HepG2 (cell line): ENCODE results near the gene BHLHE23. TPM values are rescaled to one million over a fixed set of nuclear protein-coding genes. Genes with fewer than 3 reads are reported as not detected.

ENCODE experiments used
- AGO1 ChIP-seq: fragments of 200-400 bp; formaldehyde crosslinking; IDR thresholded peaks from 2 replicates; pipeline ENCODE4 v1.6.1; 2017; ENCODE audit warnings: mild to moderate bottlenecking, low read depth, low read length, moderate library complexity; ENCODE audit not compliant: poor library complexity, severe bottlenecking
- ARNT ChIP-seq: fragments of 450-650 bp; IDR thresholded peaks from 2 replicates; pipeline ENCODE4 v1.6.1; 2017
- BCL6 ChIP-seq: IDR thresholded peaks from 2 replicates; pipeline ENCODE4 v1.6.1; 2016; ENCODE audit warnings: missing genetic modification reagents, missing compliant biosample characterization
- CCDC6 ChIP-seq: sonication (generic); formaldehyde crosslinking; IDR thresholded peaks from 2 replicates; pipeline ENCODE4 v1.8.1; 2022; ENCODE audit warnings: mild to moderate bottlenecking, missing genetic modification reagents, moderate library complexity
- MED1 ChIP-seq: sonication (generic); formaldehyde crosslinking; IDR thresholded peaks from 2 replicates; pipeline ENCODE4 v1.4.0; 2020; ENCODE audit warnings: missing genetic modification reagents
- MEF2D ChIP-seq: sonication (generic); formaldehyde crosslinking; IDR thresholded peaks from 2 replicates; pipeline ENCODE4 v1.5.1; 2020; ENCODE audit warnings: mild to moderate bottlenecking, missing genetic modification reagents
- NCOR1 ChIP-seq: fragments of 200-600 bp; sonication (generic); IDR thresholded peaks from 2 replicates; pipeline ENCODE4 v1.7.0; 2017; ENCODE audit warnings: antibody characterized with exemption, low read length, borderline replicate concordance
- PHF21A ChIP-seq: sonication (generic); formaldehyde crosslinking; IDR thresholded peaks from 2 replicates; pipeline ENCODE4 v1.5.0; 2020; ENCODE audit warnings: mild to moderate bottlenecking, missing genetic modification reagents
- SNRNP70 ChIP-seq: fragments of 200-400 bp; formaldehyde crosslinking; IDR thresholded peaks from 2 replicates; pipeline ENCODE4 v1.6.1; 2017; ENCODE audit warnings: mild to moderate bottlenecking, low read depth, low read length, moderate library complexity
- SOX5 ChIP-seq: IDR thresholded peaks from 2 replicates; pipeline ENCODE4 v1.6.1; 2016; ENCODE audit warnings: borderline replicate concordance
- STAT5B ChIP-seq: sonication (generic); formaldehyde crosslinking; IDR thresholded peaks from 2 replicates; pipeline ENCODE4 v1.4.0; 2020; ENCODE audit warnings: missing genetic modification reagents
- U2AF1 ChIP-seq: fragments of 200-400 bp; formaldehyde crosslinking; optimal IDR thresholded peaks from 2 replicates; pipeline ENCODE3; 2017; ENCODE audit warnings: mild to moderate bottlenecking, low read depth, low read length
- ZNF468 ChIP-seq: sonication (generic); formaldehyde crosslinking; IDR thresholded peaks from 2 replicates; pipeline ENCODE4 v1.8.0; 2022; ENCODE audit warnings: mild to moderate bottlenecking, moderate library complexity, missing genetic modification reagents
- polyA plus RNA-seq, 8 experiments: library from polyadenylated mRNA; depleted of rRNA in 3 of 8; stranded (reverse) in 7 of 8; unstranded in 1 of 8; fragments of >200 nt; fragmentation: Illumina TruSeq in 4 of 8; extraction: Trizol in 4 of 8; gene quantifications; 2 replicates each; pipeline versions ENCODE4 v1.2.1 to v1.2.3, GENCODE V29; 2011 to 2016; ENCODE audit warnings: low read depth in 4 of 8, missing spikeins in 1 of 8, mixed read lengths in 1 of 8; ENCODE audit not compliant: insufficient read depth in 1 of 8
- total RNA-seq, 5 experiments: library from RNA; depleted of rRNA; stranded (reverse); fragments of >200 nt; fragmentation: Illumina TruSeq; extraction: Trizol; gene quantifications; 2 replicates each; pipeline ENCODE4 v1.2.3, GENCODE V29; 2016; ENCODE audit warnings: low read depth in 1 of 5
- TF ChIP-seq, protein P1 (sequence below): sonication (generic); formaldehyde crosslinking; IDR thresholded peaks from 2 replicates; pipeline ENCODE4 v1.4.0; 2020; ENCODE audit warnings: missing genetic modification reagents, borderline replicate concordance
- TF ChIP-seq, protein P2 (sequence below): sonication (generic); formaldehyde crosslinking; IDR thresholded peaks from 2 replicates; pipeline ENCODE4 v1.8.0; 2022; ENCODE audit warnings: mild to moderate bottlenecking, missing genetic modification reagents, moderate library complexity
- TF ChIP-seq, protein P3 (sequence below): sonication (generic); formaldehyde crosslinking; IDR thresholded peaks from 2 replicates; pipeline ENCODE4 v1.5.0; 2020; ENCODE audit warnings: missing genetic modification reagents
- TF ChIP-seq, protein P4 (sequence below): sonication (generic); formaldehyde crosslinking; IDR thresholded peaks from 2 replicates; pipeline ENCODE4 v1.4.0; 2020; ENCODE audit warnings: mild to moderate bottlenecking, low read depth, missing genetic modification reagents

Gene BHLHE23
- total and polyA plus RNA-seq, 2 of the 13 experiments (the other 11 are each of a cell fraction or from before 2014, with no cell fraction given) = not detected

DNA sequence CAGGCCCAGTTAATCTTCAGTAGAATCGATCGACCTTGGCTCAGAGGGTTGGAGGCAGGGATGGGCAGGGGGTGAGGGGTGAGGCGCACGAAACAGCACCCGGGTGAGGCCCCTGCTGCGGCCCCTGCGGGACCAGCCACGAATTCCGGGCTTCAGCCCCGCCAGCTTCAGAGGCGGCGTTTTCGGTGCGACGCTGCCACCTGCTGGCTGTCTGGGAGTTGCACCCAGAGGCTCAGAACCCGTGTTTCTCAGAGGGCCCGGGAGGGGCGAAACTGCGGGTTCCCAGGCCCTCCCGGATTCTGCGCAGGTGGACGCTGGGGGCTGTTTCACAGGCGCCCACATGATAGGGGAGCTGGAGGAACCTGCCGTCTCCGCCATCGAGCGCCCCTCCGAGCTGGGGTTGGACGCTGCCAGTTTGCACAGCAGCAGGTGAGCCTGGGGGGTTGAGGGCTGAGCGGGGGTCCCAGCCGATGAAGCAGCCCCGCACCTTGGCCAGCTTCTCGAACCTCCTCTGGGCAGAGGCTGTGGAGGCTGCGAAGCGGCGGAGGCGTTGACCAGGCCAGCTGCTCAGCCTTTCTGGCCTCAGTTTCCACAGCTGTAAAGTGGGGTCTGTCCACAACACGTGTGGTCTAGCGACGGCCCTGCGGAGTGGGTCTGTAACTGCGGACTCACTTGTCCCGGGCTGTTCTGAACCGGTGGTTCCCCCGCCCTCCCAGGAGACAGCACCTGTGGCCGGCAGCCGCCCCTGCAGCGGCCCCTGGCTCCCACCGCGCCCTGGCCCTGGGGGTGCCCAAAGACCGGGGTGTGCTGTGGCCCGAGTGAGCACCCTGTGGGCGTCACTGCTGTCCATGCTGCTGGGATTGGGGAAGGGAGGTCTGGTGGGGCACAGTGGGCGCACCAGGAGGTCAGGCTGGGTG lies 2.5 kb upstream of the BHLHE23 start (continued):
- TF ChIP-seq CCDC6 (no peak), NCOR1 (no peak), MED1 (CRISPR knock-in tag) (peak; percentile 67), ZNF468 (CRISPR knock-in tag) (no peak), ARNT (no peak), AGO1 (peak; percentile 61), PHF21A (CRISPR knock-in tag) (peak; percentile 61; the same call in 1 of the 2 replicates), SNRNP70 (no peak), SOX5 (CRISPR knock-in tag) (no peak), MEF2D (CRISPR knock-in tag) (0 out of 2 replicates have a peak, but pooled peaks have one; percentile 17), BCL6 (CRISPR knock-in tag) (no peak; the same call in 1 of the 2 replicates), STAT5B (no peak), U2AF1 (no peak)
- TF ChIP-seq, protein P1, sequence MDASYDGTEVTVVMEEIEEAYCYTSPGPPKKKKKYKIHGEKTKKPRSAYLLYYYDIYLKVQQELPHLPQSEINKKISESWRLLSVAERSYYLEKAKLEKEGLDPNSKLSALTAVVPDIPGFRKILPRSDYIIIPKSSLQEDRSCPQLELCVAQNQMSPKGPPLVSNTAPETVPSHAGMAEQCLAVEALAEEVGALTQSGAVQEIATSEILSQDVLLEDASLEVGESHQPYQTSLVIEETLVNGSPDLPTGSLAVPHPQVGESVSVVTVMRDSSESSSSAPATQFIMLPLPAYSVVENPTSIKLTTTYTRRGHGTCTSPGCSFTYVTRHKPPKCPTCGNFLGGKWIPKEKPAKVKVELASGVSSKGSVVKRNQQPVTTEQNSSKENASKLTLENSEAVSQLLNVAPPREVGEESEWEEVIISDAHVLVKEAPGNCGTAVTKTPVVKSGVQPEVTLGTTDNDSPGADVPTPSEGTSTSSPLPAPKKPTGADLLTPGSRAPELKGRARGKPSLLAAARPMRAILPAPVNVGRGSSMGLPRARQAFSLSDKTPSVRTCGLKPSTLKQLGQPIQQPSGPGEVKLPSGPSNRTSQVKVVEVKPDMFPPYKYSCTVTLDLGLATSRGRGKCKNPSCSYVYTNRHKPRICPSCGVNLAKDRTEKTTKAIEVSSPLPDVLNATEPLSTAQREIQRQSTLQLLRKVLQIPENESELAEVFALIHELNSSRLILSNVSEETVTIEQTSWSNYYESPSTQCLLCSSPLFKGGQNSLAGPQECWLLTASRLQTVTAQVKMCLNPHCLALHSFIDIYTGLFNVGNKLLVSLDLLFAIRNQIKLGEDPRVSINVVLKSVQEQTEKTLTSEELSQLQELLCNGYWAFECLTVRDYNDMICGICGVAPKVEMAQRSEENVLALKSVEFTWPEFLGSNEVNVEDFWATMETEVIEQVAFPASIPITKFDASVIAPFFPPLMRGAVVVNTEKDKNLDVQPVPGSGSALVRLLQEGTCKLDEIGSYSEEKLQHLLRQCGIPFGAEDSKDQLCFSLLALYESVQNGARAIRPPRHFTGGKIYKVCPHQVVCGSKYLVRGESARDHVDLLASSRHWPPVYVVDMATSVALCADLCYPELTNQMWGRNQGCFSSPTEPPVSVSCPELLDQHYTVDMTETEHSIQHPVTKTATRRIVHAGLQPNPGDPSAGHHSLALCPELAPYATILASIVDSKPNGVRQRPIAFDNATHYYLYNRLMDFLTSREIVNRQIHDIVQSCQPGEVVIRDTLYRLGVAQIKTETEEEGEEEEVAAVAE (CRISPR knock-in tag) = peak; percentile 73; the same call in 1 of the 2 replicates
- TF ChIP-seq, protein P2, sequence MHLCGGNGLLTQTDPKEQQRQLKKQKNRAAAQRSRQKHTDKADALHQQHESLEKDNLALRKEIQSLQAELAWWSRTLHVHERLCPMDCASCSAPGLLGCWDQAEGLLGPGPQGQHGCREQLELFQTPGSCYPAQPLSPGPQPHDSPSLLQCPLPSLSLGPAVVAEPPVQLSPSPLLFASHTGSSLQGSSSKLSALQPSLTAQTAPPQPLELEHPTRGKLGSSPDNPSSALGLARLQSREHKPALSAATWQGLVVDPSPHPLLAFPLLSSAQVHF (CRISPR knock-in tag) = no peak
- TF ChIP-seq, protein P3, sequence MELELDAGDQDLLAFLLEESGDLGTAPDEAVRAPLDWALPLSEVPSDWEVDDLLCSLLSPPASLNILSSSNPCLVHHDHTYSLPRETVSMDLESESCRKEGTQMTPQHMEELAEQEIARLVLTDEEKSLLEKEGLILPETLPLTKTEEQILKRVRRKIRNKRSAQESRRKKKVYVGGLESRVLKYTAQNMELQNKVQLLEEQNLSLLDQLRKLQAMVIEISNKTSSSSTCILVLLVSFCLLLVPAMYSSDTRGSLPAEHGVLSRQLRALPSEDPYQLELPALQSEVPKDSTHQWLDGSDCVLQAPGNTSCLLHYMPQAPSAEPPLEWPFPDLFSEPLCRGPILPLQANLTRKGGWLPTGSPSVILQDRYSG (CRISPR knock-in tag) = no peak
- TF ChIP-seq, protein P4, sequence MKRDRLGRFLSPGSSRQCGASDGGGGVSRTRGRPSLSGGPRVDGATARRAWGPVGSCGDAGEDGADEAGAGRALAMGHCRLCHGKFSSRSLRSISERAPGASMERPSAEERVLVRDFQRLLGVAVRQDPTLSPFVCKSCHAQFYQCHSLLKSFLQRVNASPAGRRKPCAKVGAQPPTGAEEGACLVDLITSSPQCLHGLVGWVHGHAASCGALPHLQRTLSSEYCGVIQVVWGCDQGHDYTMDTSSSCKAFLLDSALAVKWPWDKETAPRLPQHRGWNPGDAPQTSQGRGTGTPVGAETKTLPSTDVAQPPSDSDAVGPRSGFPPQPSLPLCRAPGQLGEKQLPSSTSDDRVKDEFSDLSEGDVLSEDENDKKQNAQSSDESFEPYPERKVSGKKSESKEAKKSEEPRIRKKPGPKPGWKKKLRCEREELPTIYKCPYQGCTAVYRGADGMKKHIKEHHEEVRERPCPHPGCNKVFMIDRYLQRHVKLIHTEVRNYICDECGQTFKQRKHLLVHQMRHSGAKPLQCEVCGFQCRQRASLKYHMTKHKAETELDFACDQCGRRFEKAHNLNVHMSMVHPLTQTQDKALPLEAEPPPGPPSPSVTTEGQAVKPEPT (CRISPR knock-in tag) = 0 out of 2 replicates have a peak, but pooled peaks have one; percentile 41
